Activated CD4-positive, alpha-beta T cell treated with anti-CD3 and anti-CD28 coated beads for 4 hours (primary cell): ENCODE results near the gene SORBS1.
"Not testable (repeated sequence)": the region's sequence is repeated elsewhere in the genome, so short reads cannot be mapped to it uniquely, and the experiment has no call there.

Experiments used
- DNase-seq, 2 donors: peaks; one replicate each; pipeline ENCODE4 v3.0.0-alpha.2; 2020

The SORBS1 gene

GRCh38 chr10:95374597-95375209, 186.5 kb downstream of the SORBS1 start:
- DNase-seq = peak; percentile 14 to 28

- no peak for DNase-seq
Observed at GRCh38 chr10:95373660-95374059, 187.5 kb downstream of the SORBS1 start.

- DNase-seq = no peak
Observed at GRCh38 chr10:95364342-95364741, 196.8 kb downstream of the SORBS1 start.

DNA sequence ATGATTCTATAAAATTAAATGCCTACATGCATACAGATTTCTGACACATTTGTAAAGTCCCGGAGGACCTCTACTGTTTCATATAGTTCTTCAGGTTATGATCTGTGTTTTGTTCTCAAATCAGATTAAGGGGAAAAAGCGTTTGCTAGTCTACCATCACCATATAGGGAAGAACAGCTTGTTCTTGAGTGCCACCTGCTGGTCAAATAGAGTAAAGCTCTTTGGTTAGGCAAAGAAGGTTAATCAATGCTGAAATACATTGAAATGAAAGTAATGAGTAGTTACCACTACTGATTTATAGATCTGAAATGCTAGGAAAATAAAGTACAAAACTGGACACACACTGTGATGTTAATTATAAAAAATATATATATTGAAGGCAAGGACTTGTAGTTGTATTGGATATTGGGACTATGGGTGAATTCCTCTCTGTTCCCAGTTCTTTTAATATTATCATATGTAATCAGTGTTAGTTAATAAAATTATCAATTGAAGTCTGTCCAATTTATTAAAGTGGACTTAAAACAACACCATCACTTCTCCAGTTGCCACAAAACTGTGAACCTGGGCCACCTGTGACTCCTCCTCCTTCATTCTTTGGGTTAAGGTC, 197.8 kb downstream of the SORBS1 start:
- DNase-seq = peak; percentile 18 to 52

DNA sequence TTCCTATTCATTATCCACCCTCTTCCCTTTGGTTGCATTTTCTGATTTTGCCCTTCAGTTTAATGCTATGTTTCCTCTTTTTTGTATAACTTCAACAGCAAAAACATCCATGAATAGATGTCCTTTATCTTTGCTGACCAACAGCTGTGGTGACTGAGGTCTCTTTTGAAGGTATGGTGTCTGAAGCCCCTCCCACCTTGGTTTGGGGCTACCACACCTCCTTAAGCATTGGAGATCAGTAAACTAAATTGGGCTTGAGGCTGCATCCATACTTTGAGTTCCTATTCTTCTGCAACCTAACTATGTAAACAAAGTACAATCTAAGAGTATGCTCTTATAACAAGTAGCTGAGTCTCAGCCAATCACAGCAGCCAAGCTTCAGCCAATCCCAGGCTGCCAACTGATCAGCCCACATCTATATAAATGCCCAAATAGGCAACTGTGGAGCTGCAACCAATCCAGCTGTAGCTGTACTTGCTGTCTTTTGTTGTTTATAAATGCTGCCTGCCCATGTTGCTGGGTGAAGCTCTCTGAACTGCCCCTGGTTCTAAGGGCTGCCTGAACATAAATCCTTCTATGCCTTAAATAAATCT, 201.0 kb downstream of the SORBS1 start:
- DNase-seq = no peak

- no peak for DNase-seq
Observed at GRCh38 chr10:95359466-95359865, 201.7 kb downstream of the SORBS1 start.

DNA sequence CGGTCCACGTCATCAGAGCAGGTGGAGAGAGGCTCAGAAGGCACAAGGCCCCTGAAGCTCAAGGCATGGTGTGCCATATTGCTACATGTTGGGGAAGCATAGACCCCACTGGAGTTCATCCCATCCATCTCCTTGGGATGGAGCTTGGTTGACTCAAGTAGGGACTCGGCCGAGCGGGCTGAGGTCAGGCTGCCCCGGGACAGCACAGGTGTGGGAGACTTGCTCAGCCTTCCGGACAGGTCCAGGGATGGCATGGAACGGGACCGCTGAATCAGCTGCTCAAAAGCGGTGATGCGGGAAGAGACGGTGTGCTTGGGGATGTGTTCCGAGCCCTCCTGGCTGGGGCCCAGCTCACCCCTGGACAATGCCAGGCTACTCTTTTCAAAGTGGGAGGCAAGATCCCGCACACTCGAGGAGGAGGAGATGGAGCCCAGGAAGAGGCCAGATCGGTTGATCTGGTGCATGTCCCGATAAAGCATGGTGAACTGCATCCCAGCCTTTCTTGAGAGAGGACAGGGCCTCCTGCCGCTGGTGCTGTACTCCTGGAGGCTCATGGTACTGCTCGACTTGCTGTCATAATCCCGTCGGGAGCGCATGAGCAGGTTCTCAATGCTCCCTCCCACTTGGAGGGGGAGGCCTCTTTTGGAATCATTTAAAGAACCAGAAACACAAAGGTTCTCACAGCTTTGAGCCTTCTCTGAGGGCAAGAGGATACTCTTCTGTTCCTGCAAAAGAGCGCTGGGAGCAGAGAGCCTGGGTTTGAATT, 204.8 kb downstream of the SORBS1 start:
- DNase-seq = no peak

DNA sequence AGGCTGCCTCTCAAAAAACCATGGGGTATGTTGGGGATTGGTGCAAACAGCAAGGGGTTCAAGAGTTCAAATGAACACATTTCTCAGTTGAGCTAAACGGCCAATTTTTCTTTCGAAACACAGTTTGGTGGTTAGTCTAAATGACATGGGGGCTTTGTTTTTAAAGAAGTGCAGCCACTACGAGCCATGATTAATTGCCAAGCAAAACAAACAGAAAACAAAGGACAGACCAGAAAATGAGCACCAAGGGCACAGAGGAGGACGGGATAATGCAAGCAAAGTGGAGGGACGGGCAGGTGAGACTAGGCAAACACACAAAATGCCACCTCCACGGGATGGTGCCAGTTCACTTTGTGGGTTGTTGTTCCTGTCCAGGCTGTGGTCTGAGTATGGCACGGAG, 205.9 kb downstream of the SORBS1 start:
- no peak for DNase-seq

- DNase-seq = no peak
Observed at GRCh38 chr10:95354110-95354509, 207.1 kb downstream of the SORBS1 start.

GRCh38 chr10:95353123-95353522, 208.0 kb downstream of the SORBS1 start:
- DNase-seq = no peak

DNA sequence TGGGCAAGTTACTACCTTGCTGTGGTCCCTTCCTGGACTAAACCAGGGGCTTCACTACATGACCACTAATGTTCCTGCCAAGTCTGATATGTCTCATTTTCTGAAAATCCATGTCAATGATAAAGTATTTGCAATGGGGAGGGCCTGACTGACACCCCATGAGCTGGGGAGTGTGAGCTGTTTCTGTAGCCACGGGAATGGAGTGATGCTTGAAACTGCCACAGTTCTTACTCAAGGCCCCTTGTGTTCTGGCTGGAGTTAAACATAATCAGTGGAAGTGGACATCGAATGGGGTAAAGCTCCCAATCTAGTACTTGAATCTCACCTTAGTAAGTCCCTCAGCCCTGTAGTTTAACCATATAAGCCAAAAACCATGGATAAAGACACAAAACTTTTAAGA, 208.5 kb downstream of the SORBS1 start:
- no peak for DNase-seq

DNA sequence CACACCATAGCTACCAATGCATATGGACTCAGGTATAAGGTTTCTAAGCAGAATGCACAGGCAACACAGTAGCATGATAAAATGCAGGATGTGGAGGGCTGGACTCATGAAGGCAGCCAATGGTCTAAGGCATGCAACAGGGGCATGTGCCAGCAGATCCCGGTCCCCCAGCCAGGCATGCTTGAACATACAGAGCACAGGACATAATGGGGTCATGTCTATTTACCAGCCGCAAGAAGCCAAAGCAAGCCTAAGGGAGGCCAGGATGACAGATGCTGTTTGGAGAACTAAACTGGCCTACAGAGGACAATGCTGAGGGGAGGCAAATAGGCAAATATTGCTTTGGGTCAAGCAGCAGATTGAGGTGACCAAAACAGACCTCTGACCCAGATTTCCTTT, 210.3 kb downstream of the SORBS1 start:
- no peak for DNase-seq

GRCh38 chr10:95350219-95350829, 210.8 kb downstream of the SORBS1 start:
- DNase-seq = no peak

DNA sequence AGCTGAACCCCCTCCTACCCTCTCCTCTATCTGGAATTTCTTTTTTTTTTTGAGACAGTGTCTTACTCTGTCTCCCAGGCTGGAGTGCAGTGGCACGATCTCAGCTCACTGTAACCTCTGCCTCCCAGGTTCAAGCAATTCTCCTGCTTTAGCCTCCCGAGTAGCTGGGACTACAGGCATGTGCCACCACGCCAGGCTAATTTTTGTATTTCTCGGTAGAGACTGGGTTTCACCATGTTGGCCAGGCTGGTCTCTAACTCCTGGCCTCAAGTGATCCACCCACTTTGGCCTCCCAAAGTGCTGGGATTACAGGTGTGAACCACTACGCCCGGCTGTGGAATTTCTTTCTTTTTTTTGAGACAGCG, 213.8 kb downstream of the SORBS1 start:
- DNase-seq = not testable (repeated sequence)

DNA sequence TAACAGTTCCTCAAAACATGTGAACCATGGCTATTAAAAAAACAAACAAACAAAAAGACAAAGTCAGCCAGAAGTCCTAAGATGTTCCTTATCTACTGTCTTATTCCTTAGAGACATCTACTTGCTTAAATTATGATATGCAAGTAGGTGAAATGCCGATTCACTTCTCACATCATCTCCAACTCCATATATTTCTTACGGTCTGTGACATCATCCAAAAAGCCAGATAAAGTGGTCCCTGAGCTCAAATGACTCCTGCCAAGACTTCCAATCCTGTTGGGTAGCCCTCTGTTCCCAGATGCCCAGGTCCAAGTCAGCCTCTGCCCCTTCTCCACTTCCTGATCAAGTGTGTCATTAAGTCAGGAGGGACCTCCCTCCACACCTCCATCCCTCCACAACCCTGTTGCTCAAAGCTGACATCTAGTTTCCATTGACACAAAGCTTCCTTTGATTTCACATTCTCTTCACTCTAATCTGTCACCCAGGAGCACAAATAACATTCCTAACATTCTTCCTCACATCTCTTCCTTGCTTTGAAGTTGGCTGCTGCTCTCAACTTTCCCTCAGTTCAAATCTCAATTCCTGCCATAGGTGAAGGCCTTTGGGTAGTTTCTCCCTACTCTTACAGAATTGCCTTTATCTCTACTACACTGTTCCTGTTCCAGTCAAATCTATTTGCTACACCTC, 214.3 kb downstream of the SORBS1 start:
- DNase-seq = no peak

GRCh38 chr10:95343573-95343972, 217.6 kb downstream of the SORBS1 start:
- DNase-seq = no peak

DNA sequence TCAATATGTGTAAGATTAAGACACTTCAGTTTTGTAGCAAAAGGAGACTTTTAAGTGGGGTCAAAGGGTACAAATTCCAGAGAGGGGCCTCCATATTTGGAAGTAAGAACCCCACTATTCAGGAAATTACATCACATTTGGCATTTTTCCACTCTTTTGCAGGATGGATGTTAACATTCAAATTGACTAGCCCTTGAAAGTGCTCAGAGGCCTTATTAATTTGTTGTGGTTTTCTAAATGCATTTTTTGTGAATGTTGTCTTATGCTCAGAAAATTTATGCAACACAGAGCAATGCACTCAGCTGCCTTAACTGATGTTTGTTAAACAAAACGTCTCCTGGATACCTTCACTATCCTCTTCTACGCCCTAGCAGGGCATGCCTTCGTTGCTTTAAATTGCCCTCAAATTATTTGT, 219.4 kb downstream of the SORBS1 start:
- DNase-seq = no peak

GRCh38 chr10:95339863-95340262, 221.3 kb downstream of the SORBS1 start:
- no peak for DNase-seq

- no peak for DNase-seq
Observed at GRCh38 chr10:95337423-95338160, 223.6 kb downstream of the SORBS1 start.

- no peak for DNase-seq
Observed at GRCh38 chr10:95336702-95337101, 224.5 kb downstream of the SORBS1 start.

DNA sequence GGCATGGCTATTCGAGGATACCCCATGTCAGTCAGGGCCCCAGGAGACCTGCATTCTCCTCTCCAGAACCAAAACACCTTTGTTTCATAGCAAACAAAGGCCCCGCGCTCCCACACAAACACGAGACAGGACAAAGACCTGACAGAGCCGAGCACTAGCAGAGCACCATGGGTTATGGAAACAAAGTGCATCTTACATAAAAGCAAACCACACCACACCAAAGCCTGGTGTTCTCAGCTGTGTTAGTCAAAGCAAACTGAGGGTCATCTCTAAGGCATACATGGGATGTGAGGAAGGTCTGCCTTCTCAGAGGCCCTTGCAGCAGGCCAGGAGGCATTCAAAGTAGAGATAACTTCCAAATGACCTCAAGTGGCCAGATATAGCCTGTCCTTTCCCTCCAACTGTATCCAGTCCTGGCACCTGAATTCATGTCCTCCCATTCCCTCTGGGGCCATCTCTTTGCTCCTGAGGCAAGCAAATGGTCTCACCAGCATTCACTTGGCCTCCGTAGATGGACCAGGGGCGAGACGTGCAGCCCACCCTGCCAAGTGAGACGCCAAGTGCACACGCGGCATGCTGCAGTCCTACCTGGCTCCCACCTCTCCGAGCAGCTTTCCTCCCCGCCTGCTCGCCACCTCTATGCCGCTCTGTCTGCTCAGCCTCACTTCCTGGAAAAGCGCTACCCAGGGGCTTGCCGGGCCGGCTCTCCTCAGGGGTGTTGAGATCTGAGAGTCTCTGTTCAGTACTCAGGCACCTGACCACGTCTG, 225.1 kb downstream of the SORBS1 start:
- DNase-seq = no peak
